SH-SY5Y (cell line): ENCODE data around the gene F2RL2.

Experiments
- GATA2 ChIP-seq: IDR thresholded peaks from 2 replicates; pipeline ENCODE4 v1.6.1; 2011; ENCODE audit warnings: mild to moderate bottlenecking, low read depth, low read length
- GATA3 ChIP-seq: IDR thresholded peaks from 2 replicates; pipeline ENCODE4 v1.6.1; 2011; ENCODE audit warnings: low read depth, mild to moderate bottlenecking, low read length, moderate library complexity

Gene F2RL2

GRCh38 chr5:76622973-76623596 is at the start of gene F2RL2:
Gene F2RL2, minus strand, starts transcription at chr5:76623403. Its CDS starts 173 bp downstream, at chr5:76623230.
- no peak for TF ChIP-seq GATA2
- TF ChIP-seq GATA3 = no peak

- TF ChIP-seq GATA2 (no peak), GATA3 (no peak)
Measured at GRCh38 chr5:76672242-76672641, 49.0 kb upstream of the F2RL2 start.

GRCh38 chr5:76670508-76670907 is 47.3 kb upstream of the F2RL2 start:
- TF ChIP-seq GATA3 (no peak), GATA2 (no peak)

GRCh38 chr5:76669245-76669644 is 46.0 kb upstream of the F2RL2 start:
- no peak for TF ChIP-seq GATA3

GRCh38 chr5:76667495-76667894 is 44.3 kb upstream of the F2RL2 start:
- no peak for TF ChIP-seq GATA2
- TF ChIP-seq GATA3 = no peak

- TF ChIP-seq GATA2 = no peak
- TF ChIP-seq GATA3 = no peak
Measured at GRCh38 chr5:76664079-76664478, 40.9 kb upstream of the F2RL2 start.

GRCh38 chr5:76663573-76663972 is 40.4 kb upstream of the F2RL2 start:
- no peak for TF ChIP-seq GATA3

- TF ChIP-seq GATA3 (no peak), GATA2 (no peak)
Measured at GRCh38 chr5:76662521-76662920, 39.3 kb upstream of the F2RL2 start.

- TF ChIP-seq GATA2 (no peak), GATA3 (no peak)
Measured at GRCh38 chr5:76660360-76660759, 37.2 kb upstream of the F2RL2 start.

GRCh38 chr5:76657683-76658311 is 34.6 kb upstream of the F2RL2 start:
- TF ChIP-seq GATA3 = no peak
- TF ChIP-seq GATA2 = no peak

- TF ChIP-seq GATA3 (no peak), GATA2 (no peak)
Measured at GRCh38 chr5:76657091-76657490, 33.9 kb upstream of the F2RL2 start.

GRCh38 chr5:76652809-76653414 is 29.7 kb upstream of the F2RL2 start:
- TF ChIP-seq GATA3 (no peak), GATA2 (no peak)

- TF ChIP-seq GATA3 (no peak), GATA2 (no peak)
Measured at GRCh38 chr5:76649140-76649539, 25.9 kb upstream of the F2RL2 start.

GRCh38 chr5:76643371-76643770 is 20.2 kb upstream of the F2RL2 start:
- TF ChIP-seq GATA3 (no peak), GATA2 (no peak)

- no peak for TF ChIP-seq GATA2
- TF ChIP-seq GATA3 = no peak
Measured at GRCh38 chr5:76642390-76643040, 19.3 kb upstream of the F2RL2 start.
